ENCODE measurements around the gene PAPSS2. TPM values are rescaled to one million over a fixed set of nuclear protein-coding genes. Genes with fewer than 3 reads are reported as not detected.
"Not testable (repeated sequence)": the region's sequence is repeated elsewhere in the genome, so short reads cannot be mapped to it uniquely, and the experiment has no call there.

PAPSS2 gene
- total RNA-seq, 1 experiment from 2014 or later, result 14.6 TPM

DNA sequence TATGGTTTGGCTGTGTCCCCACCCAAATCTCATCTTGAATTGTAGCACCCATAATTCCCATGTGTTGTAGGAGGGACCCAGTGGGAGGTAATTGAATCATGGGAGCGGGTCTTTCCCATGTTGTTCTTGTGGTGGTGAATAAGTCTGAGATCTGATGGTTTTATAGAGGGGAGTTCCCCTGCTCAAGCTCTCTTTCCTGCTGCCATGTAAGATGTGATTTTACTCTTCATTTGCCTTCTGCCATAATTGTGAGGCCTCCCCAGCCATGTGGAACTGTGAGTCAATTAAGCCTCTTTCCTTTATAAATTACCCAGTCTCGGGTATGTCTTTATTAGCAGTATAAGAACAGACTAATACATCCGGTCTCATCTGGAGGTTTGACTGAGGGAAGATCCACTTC is 15.2 kb upstream of the PAPSS2 start:
- H3K27ac ChIP-seq (ENCODE audit: low read depth, low read length); H3K4me3 ChIP-seq (replicated peaks in 1 of 2; ENCODE audit: low read depth in 1 of 2, low read length in 2 of 2); H3K9ac ChIP-seq (ENCODE audit: low read length); H3K79me2 ChIP-seq (ENCODE audit: insufficient read depth, low read length); POLR2A ChIA-PET; H3K27me3 ChIP-seq (ENCODE audit: insufficient read depth, low read length); RAD21 ChIA-PET (ENCODE audit: low non-redundant PET in 1 of 2, low total read pairs in 2 of 2, uncharacterized antibody in 2 of 2, unreplicated experiment in 2 of 2); H3K9me2 ChIP-seq (ENCODE audit: insufficient read depth); DNase-seq (ENCODE audit: low read depth, low spot score); H3K36me3 ChIP-seq (ENCODE audit: control insufficient read depth in 1 of 2, insufficient read depth in 2 of 2, low read length in 2 of 2); BruUV-seq (replicated peaks); H3K4me1 ChIP-seq (ENCODE audit: control insufficient read depth in 1 of 2, insufficient read depth in 2 of 2, low read length in 2 of 2); ATAC-seq; H4K20me1 ChIP-seq (ENCODE audit: insufficient read depth); H3K9me3 ChIP-seq (ENCODE audit: control insufficient read depth in 1 of 2, insufficient read depth in 1 of 2, low read depth in 1 of 2, low read length in 2 of 2); intact Hi-C loops (cut with micrococcal nuclease); H2AFZ ChIP-seq (ENCODE audit: low read depth, low read length, poor library complexity, severe bottlenecking); H3K4me2 ChIP-seq (ENCODE audit: low read length): not testable (repeated sequence)
- CTCF ChIA-PET, result interaction anchor here (1.2 kb wide), 1 partner anchor 13 kb away, joined by 4 read pairs; no protein-coding TSS in a partner anchor

DNA sequence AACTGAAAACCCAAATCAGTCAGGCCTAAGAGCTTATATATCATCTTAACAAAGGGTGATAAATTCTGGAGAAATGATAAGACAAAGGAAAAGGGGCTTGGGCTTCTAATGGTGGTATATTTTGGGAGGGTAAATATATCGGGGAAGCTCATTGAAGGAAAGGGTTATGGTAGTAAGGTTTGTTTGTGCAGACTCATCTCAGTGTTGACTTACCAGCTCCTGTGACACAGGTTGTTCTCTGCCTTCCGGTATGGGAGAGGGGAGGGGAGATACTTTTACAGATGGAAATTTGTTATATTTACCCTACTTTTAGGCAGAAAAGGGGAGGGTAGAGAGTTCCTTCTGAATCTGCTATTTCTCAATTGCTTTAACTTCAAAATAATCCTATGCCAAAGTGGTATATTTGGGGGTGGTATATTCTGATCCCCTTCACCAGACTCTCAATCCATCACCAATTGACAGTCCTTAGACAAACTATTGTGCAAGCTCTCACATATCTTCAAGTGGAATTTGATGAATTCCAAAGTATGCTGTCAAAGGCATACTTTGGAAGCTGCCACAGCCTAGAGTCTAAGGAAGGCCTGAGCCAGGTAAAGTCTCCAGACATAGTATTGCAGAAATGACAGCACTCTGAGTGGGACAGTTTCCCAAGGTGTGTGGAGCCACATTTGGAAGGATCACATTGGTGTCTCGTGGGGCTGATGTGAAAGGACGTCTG is 13.3 kb upstream of the PAPSS2 start:
- Histone ChIP-seq H3K9me2 (ENCODE audit: insufficient read depth) (no peaks in the 10 kb centered on the region), H3K9me3 (ENCODE audit: control insufficient read depth in 1 of 2, insufficient read depth in 1 of 2, low read depth in 1 of 2, low read length in 2 of 2) (no peaks in the 10 kb centered on the region), H3K27me3 (ENCODE audit: insufficient read depth, low read length) (no peaks in the 10 kb centered on the region), H3K9ac (ENCODE audit: low read length) (no peak overlapping the region), H3K27ac (ENCODE audit: low read depth, low read length) (no peak overlapping the region), H3K4me2 (ENCODE audit: low read length) (no peak overlapping the region), H3K79me2 (ENCODE audit: insufficient read depth, low read length) (no peaks in the 10 kb centered on the region), H3K36me3 (ENCODE audit: control insufficient read depth in 1 of 2, insufficient read depth in 2 of 2, low read length in 2 of 2) (no peaks in the 10 kb centered on the region), H3K4me1 (ENCODE audit: control insufficient read depth in 1 of 2, insufficient read depth in 2 of 2, low read length in 2 of 2) (no peaks in the 10 kb centered on the region), H2AFZ (ENCODE audit: low read depth, low read length, poor library complexity, severe bottlenecking) (no peak overlapping the region), H4K20me1 (ENCODE audit: insufficient read depth) (no peaks in the 10 kb centered on the region), H3K4me3 (replicated peaks in 1 of 2; ENCODE audit: low read depth in 1 of 2, low read length in 2 of 2) (no peak overlapping the region)
- intact Hi-C loops (cut with micrococcal nuclease), result no loop called here
- no TSS peak for BruUV-seq (replicated peaks)
- ChIA-PET CTCF (no interaction called here), RAD21 (ENCODE audit: low non-redundant PET in 1 of 2, low total read pairs in 2 of 2, uncharacterized antibody in 2 of 2, unreplicated experiment in 2 of 2) (no interaction called here), POLR2A (no interaction called here)
- ATAC-seq, result no peak
- TF ChIP-seq ZNF274 (IDR thresholded peaks at IDR 0.05; ENCODE audit: low read depth, low read length), result no peak
- no peak for TF ChIP-seq REST (IDR thresholded peaks at IDR 0.05; ENCODE audit: low read depth)
- TF ChIP-seq RAD21 (IDR thresholded peaks at IDR 0.05; ENCODE audit: low read depth), result no peak
- no peak for TF ChIP-seq YY1 (IDR thresholded peaks at IDR 0.05; ENCODE audit: extremely low read depth, insufficient replicate concordance, low read depth, low read length)
- DNase-seq (ENCODE audit: low read depth, low spot score), result no peak
